Measurements from ENCODE around the gene DSC1. TPM values are rescaled to one million over a fixed set of nuclear protein-coding genes. Genes with fewer than 3 reads are reported as not detected.

Gene DSC1
- total RNA-seq, 2 donors from 2014 or later = 0.23 to 2.1 TPM

DNA sequence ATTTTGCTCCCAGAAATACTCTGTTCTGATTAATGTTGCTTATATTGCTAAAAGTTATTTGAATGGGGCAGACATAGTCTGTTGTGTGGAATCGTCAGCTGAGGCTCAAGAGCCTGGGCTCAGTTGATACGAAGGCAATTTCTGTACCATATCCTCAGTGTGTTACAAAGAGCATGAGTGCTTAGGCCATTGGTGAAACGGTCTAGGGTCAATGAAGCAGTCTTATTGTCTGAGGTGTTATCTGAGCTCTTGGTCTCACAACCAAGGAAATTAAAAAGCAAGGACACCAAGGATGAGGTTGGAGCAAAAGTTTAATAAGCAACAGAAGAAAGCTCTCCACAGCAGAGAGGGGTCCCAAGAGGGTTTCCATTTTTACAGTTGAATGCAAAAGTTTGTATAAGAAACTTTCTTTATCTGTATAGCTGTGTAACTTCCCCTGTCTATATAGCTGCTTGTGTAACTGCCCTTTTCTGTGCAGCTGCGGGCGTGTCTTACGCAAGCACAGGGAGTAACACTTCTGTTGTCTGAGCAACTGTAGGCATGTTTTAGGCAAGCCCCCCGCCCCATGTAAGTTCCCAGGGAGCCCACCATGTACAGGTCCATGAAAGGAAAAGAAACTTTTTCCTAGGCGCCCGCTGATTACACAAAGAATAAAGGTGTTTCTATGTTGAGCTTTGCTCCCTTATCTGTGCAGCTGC lies 40.6 kb upstream of the DSC1 start:
- DNase-seq (ENCODE audit: low spot score) = no peak
- 48% methylated on average over 9 of the region's 9 CpGs for WGBS
- Histone ChIP-seq H3K4me1 (replicated peaks) (peaks cover 13% of the 10 kb centered on the region), H3K27me3 (replicated peaks; ENCODE audit: insufficient read depth) (no peaks in the 10 kb centered on the region), H3K27ac (peak overlapping the region in 1 of 2 donors; percentile 13), H3K4me3 (no peak overlapping the region), H3K9me3 (no peaks in the 10 kb centered on the region), H3K36me3 (no peaks in the 10 kb centered on the region)
- intact Hi-C loops (cut with DNase I) = no loop called here
- no peak for TF ChIP-seq POLR2A (IDR thresholded peaks at IDR 0.05)
- no peak for TF ChIP-seq POLR2AphosphoS5 (IDR thresholded peaks at IDR 0.05)
- no peak for TF ChIP-seq CTCF (IDR thresholded peaks at IDR 0.05)

- TF ChIP-seq POLR2AphosphoS5 (IDR thresholded peaks at IDR 0.05) (peak; percentile 88), POLR2A (IDR thresholded peaks at IDR 0.05) (no peak)
- peak overlapping the region; percentile 38 to 66 for H3K27ac ChIP-seq
- DNase-seq (ENCODE audit: low spot score) = peak; percentile 53
Measured at GRCh38 chr18:31199190-31199769, 36.6 kb upstream of the DSC1 start.

DNA sequence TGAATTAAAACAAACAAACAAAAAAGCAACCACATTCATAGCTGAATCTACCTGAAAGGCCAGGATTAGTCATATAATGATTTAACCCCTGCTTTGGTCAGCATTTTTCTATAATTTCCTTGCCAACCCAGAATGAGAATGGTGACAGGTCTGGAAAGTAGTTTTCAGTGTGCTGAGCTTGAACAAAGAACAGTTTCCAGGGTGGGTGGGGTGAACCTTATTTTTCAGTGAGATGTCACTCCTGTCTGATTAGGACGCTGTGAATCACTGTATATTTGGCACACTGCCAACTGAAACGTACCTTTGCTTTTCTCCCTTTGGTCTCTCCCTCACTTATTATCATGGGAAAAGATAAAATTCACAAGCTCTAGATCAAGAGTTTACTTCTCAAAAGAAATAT lies 35.0 kb upstream of the DSC1 start:
- TF ChIP-seq CTCF (IDR thresholded peaks at IDR 0.05) (no peak), POLR2A (IDR thresholded peaks at IDR 0.05) (no peak), POLR2AphosphoS5 (IDR thresholded peaks at IDR 0.05) (no peak)
- H3K36me3 ChIP-seq = no peaks in the 10 kb centered on the region
- peak overlapping the region in 1 of 2 donors; percentile 66 for H3K27ac ChIP-seq
- H3K27me3 ChIP-seq (replicated peaks; ENCODE audit: insufficient read depth) = no peaks in the 10 kb centered on the region
- intact Hi-C loops (cut with DNase I) = no loop called here
- WGBS = 8% methylated on average over 2 of the region's 2 CpGs
- no peaks in the 10 kb centered on the region for H3K9me3 ChIP-seq
- H3K4me3 ChIP-seq = no peak overlapping the region
- no peak for DNase-seq (ENCODE audit: low spot score)
- no peaks in the 10 kb centered on the region for H3K4me1 ChIP-seq (replicated peaks)

More at GRCh38 chr18:31199190-31199769, 36.6 kb upstream of the DSC1 start:
- 30% methylated on average over 5 of the region's 5 CpGs for WGBS
- no peaks in the 10 kb centered on the region for H3K9me3 ChIP-seq
- H3K27me3 ChIP-seq (replicated peaks; ENCODE audit: insufficient read depth) = no peaks in the 10 kb centered on the region
- no peak overlapping the region for H3K4me3 ChIP-seq
- peaks cover 6% of the 10 kb centered on the region for H3K4me1 ChIP-seq (replicated peaks)
- H3K36me3 ChIP-seq = no peaks in the 10 kb centered on the region
- intact Hi-C loops (cut with DNase I) = no loop called here

DNA sequence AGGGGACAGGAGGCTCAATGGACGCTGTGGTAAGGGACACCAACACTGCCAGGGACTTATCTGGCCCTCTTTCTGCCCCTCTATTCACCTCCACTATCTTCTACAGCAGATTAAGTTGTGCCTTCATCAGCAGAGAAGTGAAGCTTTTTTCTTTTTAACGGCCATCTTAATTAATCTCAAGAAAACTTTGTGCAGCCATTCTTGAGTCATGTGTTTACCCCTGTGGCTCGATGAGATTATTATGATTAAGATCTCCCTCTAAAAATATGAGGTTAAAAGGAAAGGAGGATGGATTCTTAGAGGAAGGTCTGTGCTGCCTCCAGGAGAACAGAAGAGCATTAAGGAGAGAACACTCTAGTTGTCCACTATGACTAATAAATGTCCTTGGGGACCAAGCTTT lies 32.4 kb upstream of the DSC1 start:
- intact Hi-C loops (cut with DNase I) = no loop called here
- H3K27ac ChIP-seq = no peak overlapping the region
- no peaks in the 10 kb centered on the region for H3K36me3 ChIP-seq
- H3K4me3 ChIP-seq = no peak overlapping the region
- H3K27me3 ChIP-seq (replicated peaks; ENCODE audit: insufficient read depth) = no peaks in the 10 kb centered on the region
- TF ChIP-seq POLR2AphosphoS5 (IDR thresholded peaks at IDR 0.05) = no peak
- TF ChIP-seq CTCF (IDR thresholded peaks at IDR 0.05) = no peak
- TF ChIP-seq POLR2A (IDR thresholded peaks at IDR 0.05) = no peak
- no peaks in the 10 kb centered on the region for H3K4me1 ChIP-seq (replicated peaks)
- no peaks in the 10 kb centered on the region for H3K9me3 ChIP-seq
- DNase-seq (ENCODE audit: low spot score) = no peak
- WGBS = 62% methylated on average over 3 of the region's 3 CpGs

DNA sequence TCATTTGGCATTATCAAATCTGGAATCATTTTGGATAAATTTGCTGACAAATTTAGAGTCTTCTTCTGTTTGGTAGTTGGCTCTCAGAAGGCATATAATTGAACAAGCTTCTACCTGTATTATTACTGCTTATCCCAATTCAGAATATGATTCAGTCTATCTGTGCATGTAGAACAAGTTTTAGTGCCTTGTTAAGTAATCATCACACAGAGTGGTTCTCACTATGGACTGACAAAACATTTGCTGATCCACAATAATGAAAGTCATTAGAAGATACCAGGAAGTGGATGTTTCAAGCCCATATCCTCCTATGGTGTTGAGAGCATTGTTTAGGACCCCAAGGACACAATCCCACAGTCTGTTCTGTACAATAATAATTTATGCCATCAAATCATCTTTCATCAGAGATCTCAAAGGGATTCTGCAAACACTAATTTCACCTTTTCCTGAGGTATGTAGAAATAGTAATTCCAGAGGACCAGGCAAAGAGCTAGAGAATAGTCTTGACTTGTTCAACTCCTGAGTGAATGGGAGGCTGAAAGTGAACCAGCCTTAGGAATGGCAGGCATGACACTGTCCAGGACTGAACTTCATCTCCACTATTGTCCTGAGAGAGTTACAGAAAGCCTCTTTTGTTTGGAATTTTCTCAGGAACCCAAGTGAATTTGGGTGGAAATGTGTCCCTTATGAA lies 29.6 kb upstream of the DSC1 start:
- intact Hi-C loops (cut with DNase I) = no loop called here
- H3K9me3 ChIP-seq = no peaks in the 10 kb centered on the region

More for the DNA sequence above, 29.6 kb upstream of the DSC1 start:
- no peaks in the 10 kb centered on the region for H3K27me3 ChIP-seq (replicated peaks; ENCODE audit: insufficient read depth)
- TF ChIP-seq POLR2A (IDR thresholded peaks at IDR 0.05) (no peak), POLR2AphosphoS5 (IDR thresholded peaks at IDR 0.05) (no peak), CTCF (IDR thresholded peaks at IDR 0.05) (no peak)
- no peak overlapping the region for H3K27ac ChIP-seq
- no peak overlapping the region for H3K4me3 ChIP-seq
- H3K4me1 ChIP-seq (replicated peaks) = no peaks in the 10 kb centered on the region
- no peak for DNase-seq (ENCODE audit: low spot score)
- H3K36me3 ChIP-seq = no peaks in the 10 kb centered on the region

Measured in prostate gland (tissue), 2 donors.